Coronary artery (tissue), 2 donors: ENCODE data around the gene CDK5RAP1.

Experiments
- DNase-seq: peaks from one replicate; pipeline ENCODE4 v3.0.0-alpha.2; 2017; ENCODE audit warnings: low spot score
- H3K27ac ChIP-seq, 2 donors: fragments of 200-600 bp; sonication (generic); one replicate each; pipeline ENCODE4 v1.5.1; 2016 to 2019
- H3K4me3 ChIP-seq: fragments of 200-600 bp; sonication (generic); 2 replicates; pipeline ENCODE4 v1.5.1; 2016; ENCODE audit warnings: mild to moderate bottlenecking, moderate library complexity
- CTCF ChIP-seq: fragments of 200-600 bp; sonication (generic); IDR thresholded peaks from one replicate; pipeline ENCODE4 v1.5.1; 2019; ENCODE audit warnings: antibody characterized with exemption

Gene CDK5RAP1

GRCh38 chr20:33352258-33353012 is 48.9 kb downstream of the CDK5RAP1 start:
- TF ChIP-seq CTCF, result no peak
- no peak overlapping the region for H3K4me3 ChIP-seq
- peak; percentile 60 for DNase-seq
- H3K27ac ChIP-seq, result no peak overlapping the region

- Histone ChIP-seq H3K4me3 (no peak overlapping the region), H3K27ac (no peak overlapping the region)
- peak; percentile 33 for DNase-seq
- TF ChIP-seq CTCF, result no peak
Observed at GRCh38 chr20:33351696-33352095, 49.6 kb downstream of the CDK5RAP1 start.

GRCh38 chr20:33349493-33349892 is 51.8 kb downstream of the CDK5RAP1 start:
- no peak for DNase-seq
- no peak for TF ChIP-seq CTCF
- Histone ChIP-seq H3K4me3 (no peak overlapping the region), H3K27ac (no peak overlapping the region)

GRCh38 chr20:33348136-33348937 is 53.0 kb downstream of the CDK5RAP1 start:
- Histone ChIP-seq H3K4me3 (no peak overlapping the region), H3K27ac (no peak overlapping the region)
- no peak for TF ChIP-seq CTCF
- no peak for DNase-seq

GRCh38 chr20:33345342-33345741 is 56.0 kb downstream of the CDK5RAP1 start:
- H3K4me3 ChIP-seq, result no peak overlapping the region
- TF ChIP-seq CTCF, result no peak
- no peak for DNase-seq
- no peak overlapping the region for H3K27ac ChIP-seq

- no peak for DNase-seq
- Histone ChIP-seq H3K4me3 (no peak overlapping the region), H3K27ac (no peak overlapping the region)
- no peak for TF ChIP-seq CTCF
Observed at GRCh38 chr20:33343521-33343920, 57.8 kb downstream of the CDK5RAP1 start.
